Sigmoid colon (tissue), 7 donors: Measurements from ENCODE around the gene ANKRD13C. TPM values are rescaled to one million over a fixed set of nuclear protein-coding genes. Genes with fewer than 3 reads are reported as not detected.
"Not testable (repeated sequence)": the region's sequence is repeated elsewhere in the genome, so short reads cannot be mapped to it uniquely, and the experiment has no call there.

Source experiments
- DNase-seq: peaks from one replicate; pipeline ENCODE4 v3.0.0-alpha.2; 2019
- H3K27ac ChIP-seq, 4 donors: fragments of 200-600 bp; sonication (generic); one replicate each; pipeline ENCODE4 v1.5.1; 2016 to 2019; ENCODE audit warnings: mild to moderate bottlenecking in 1 of 4
- H3K27me3 ChIP-seq, 3 donors: fragments of 200-600 bp; sonication (generic); one replicate each; pipeline ENCODE4 v1.5.1; 2019; ENCODE audit warnings: mild to moderate bottlenecking in 1 of 3
- H3K36me3 ChIP-seq, 4 donors: fragments of 200-600 bp; sonication (generic); one replicate each; pipeline ENCODE4 v1.5.1; 2016 to 2019
- H3K4me1 ChIP-seq, 4 donors: fragments of 200-600 bp; sonication (generic); one replicate each; pipeline ENCODE4 v1.5.1; 2017 to 2019
- H3K4me3 ChIP-seq, 4 donors: fragments of 200-600 bp; sonication (generic); one replicate each; pipeline ENCODE4 v1.5.1; 2017 to 2019; ENCODE audit warnings: mild to moderate bottlenecking in 2 of 4, moderate library complexity in 1 of 4
- H3K9me3 ChIP-seq, 4 donors: fragments of 200-600 bp in 3 of 4; sonication (generic) in 3 of 4; one replicate each; pipeline versions ENCODE4 v1.5.1 to v1.6.1; 2013 to 2019
- CTCF ChIP-seq, 4 experiments: fragments of 450-650 bp in 3 of 4; fragments of 200-600 bp in 1 of 4; IDR thresholded peaks; one replicate each; pipeline ENCODE4 v1.5.1; 2016 to 2019; ENCODE audit warnings: antibody characterized with exemption in 4 of 4, mild to moderate bottlenecking in 3 of 4, moderate library complexity in 2 of 4
- EP300 ChIP-seq, 4 donors: sonication (generic); formaldehyde crosslinking; IDR thresholded peaks; one replicate each; pipeline ENCODE4 v1.6.1; 2017; ENCODE audit warnings: antibody characterized with exemption in 4 of 4
- POLR2A ChIP-seq, 2 donors: fragments of 450-650 bp; IDR thresholded peaks; one replicate each; pipeline ENCODE4 v1.6.1; 2016; ENCODE audit warnings: antibody characterized with exemption in 2 of 2, mild to moderate bottlenecking in 2 of 2, moderate library complexity in 2 of 2
- POLR2AphosphoS5 ChIP-seq, 4 donors: sonication (generic); formaldehyde crosslinking; IDR thresholded peaks; one replicate each; pipeline ENCODE4 v1.6.1; 2017; ENCODE audit warnings: antibody characterized with exemption in 4 of 4
- WGBS, 2 donors: extraction: QIAGEN DNeasy Blood & Tissue Kit; methylation state at CpG; one replicate each; pipeline ENCODE4 v1.1.7; 2013; 5-methylcytosine and 5-hydroxymethylcytosine counted together
- intact Hi-C: fragments of 100-400 bp; cut with DNase I; formaldehyde crosslinking; loops from one replicate; pipeline ENCODE4 v1.15.1; 2023
- polyA plus RNA-seq, 3 donors: library from polyadenylated mRNA; stranded (reverse); fragments of 200-250 nt; gene quantifications; one replicate each; pipeline ENCODE4 v1.2.3, GENCODE V29; 2013
- total RNA-seq, 4 donors: library from RNA; depleted of rRNA; stranded (reverse); fragments of >200 nt; gene quantifications; one replicate each; pipeline ENCODE4 v1.1.0, GENCODE V29; 2016
- donor health status: healthy with polysubstance abuse.
- donor health status: Bipolar disorder and iron deficiency.
- donor health status: healthy.

Gene ANKRD13C
- total and polyA plus RNA-seq, 7 donors, result 10.6 to 34.2 (median 22.8) TPM

GRCh38 chr1:70384542-70384941, 30.0 kb upstream of the ANKRD13C start:
- H3K36me3 ChIP-seq, result no peaks in the 10 kb centered on the region
- no peaks in the 10 kb centered on the region for H3K9me3 ChIP-seq
- TF ChIP-seq CTCF (IDR thresholded peaks at IDR 0.05), result no peak
- TF ChIP-seq POLR2AphosphoS5 (IDR thresholded peaks at IDR 0.05), result no peak
- no peak for TF ChIP-seq POLR2A (IDR thresholded peaks at IDR 0.05)
- no peak for TF ChIP-seq EP300 (IDR thresholded peaks at IDR 0.05)
- no peaks in the 10 kb centered on the region for H3K4me1 ChIP-seq
- DNase-seq, result no peak
- intact Hi-C loops, result no loop called here
- WGBS, 2 donors, result 92 to 99% methylated on average over 2 of the region's 2 CpGs
- H3K27me3 ChIP-seq, result no peaks in the 10 kb centered on the region
- H3K27ac ChIP-seq, result no peak overlapping the region
- H3K4me3 ChIP-seq, result no peak overlapping the region

GRCh38 chr1:70383483-70383882, 29.0 kb upstream of the ANKRD13C start:
- no peak for DNase-seq
- 85 to 87% methylated on average over 3 of the region's 3 CpGs for WGBS, 2 donors
- Histone ChIP-seq H3K4me3 (no peak overlapping the region), H3K9me3 (no peaks in the 10 kb centered on the region), H3K27ac (no peak overlapping the region), H3K27me3 (no peaks in the 10 kb centered on the region), H3K4me1 (no peaks in the 10 kb centered on the region), H3K36me3 (no peaks in the 10 kb centered on the region)
- TF ChIP-seq CTCF (IDR thresholded peaks at IDR 0.05), result no peak
- TF ChIP-seq EP300 (IDR thresholded peaks at IDR 0.05), result no peak
- TF ChIP-seq POLR2AphosphoS5 (IDR thresholded peaks at IDR 0.05), result no peak
- no peak for TF ChIP-seq POLR2A (IDR thresholded peaks at IDR 0.05)
- intact Hi-C loops, result no loop called here

GRCh38 chr1:70382682-70383081, 28.2 kb upstream of the ANKRD13C start:
- Histone ChIP-seq H3K36me3 (no peaks in the 10 kb centered on the region), H3K4me3 (no peak overlapping the region), H3K4me1 (no peaks in the 10 kb centered on the region), H3K27me3 (no peaks in the 10 kb centered on the region), H3K27ac (no peak overlapping the region), H3K9me3 (no peaks in the 10 kb centered on the region)
- TF ChIP-seq CTCF (IDR thresholded peaks at IDR 0.05) (no peak), POLR2AphosphoS5 (IDR thresholded peaks at IDR 0.05) (no peak), EP300 (IDR thresholded peaks at IDR 0.05) (no peak), POLR2A (IDR thresholded peaks at IDR 0.05) (no peak)
- no peak for DNase-seq
- intact Hi-C loops, result no loop called here

GRCh38 chr1:70376196-70376595, 21.7 kb upstream of the ANKRD13C start:
- Histone ChIP-seq H3K36me3 (no peaks in the 10 kb centered on the region), H3K4me1 (no peaks in the 10 kb centered on the region), H3K4me3 (no peak overlapping the region), H3K27ac (no peak overlapping the region), H3K9me3 (no peaks in the 10 kb centered on the region), H3K27me3 (no peaks in the 10 kb centered on the region)
- 69 to 72% methylated on average over 6 of the region's 6 CpGs for WGBS, 2 donors
- no peak for TF ChIP-seq EP300 (IDR thresholded peaks at IDR 0.05)
- TF ChIP-seq POLR2A (IDR thresholded peaks at IDR 0.05), result no peak
- no peak for DNase-seq
- intact Hi-C loops, result no loop called here

- H3K27me3 ChIP-seq, H3K36me3 ChIP-seq, DNase-seq, H3K27ac ChIP-seq, H3K4me3 ChIP-seq, H3K9me3 ChIP-seq, H3K4me1 ChIP-seq, intact Hi-C loops: not testable (repeated sequence)
- 69 to 88% methylated on average over 2 of the region's 2 CpGs for WGBS, 2 donors
These were observed 19.1 kb upstream of the ANKRD13C start for GRCh38 chr1:70373580-70373979.

GRCh38 chr1:70372426-70372825, 17.9 kb upstream of the ANKRD13C start:
- WGBS, 2 donors, result 36 to 75% methylated on average over 4 of the region's 4 CpGs
- Histone ChIP-seq H3K4me3 (no peak overlapping the region), H3K36me3 (peaks cover 0 to 7% (median 0%) of the 10 kb centered on the region in 4 donors), H3K27ac (no peak overlapping the region), H3K27me3 (no peaks in the 10 kb centered on the region), H3K9me3 (no peaks in the 10 kb centered on the region), H3K4me1 (no peaks in the 10 kb centered on the region)
- no peak for TF ChIP-seq EP300 (IDR thresholded peaks at IDR 0.05)
- TF ChIP-seq POLR2AphosphoS5 (IDR thresholded peaks at IDR 0.05), result no peak
- TF ChIP-seq CTCF (IDR thresholded peaks at IDR 0.05), result no peak
- no peak for TF ChIP-seq POLR2A (IDR thresholded peaks at IDR 0.05)
- no peak for DNase-seq
- intact Hi-C loops, result no loop called here

- 95 to 97% methylated on average over 3 of the region's 3 CpGs for whole genome bisulfite sequencing, 2 donors
- H3K9me3 ChIP-seq, H3K4me1 ChIP-seq, H3K27ac ChIP-seq, intact Hi-C loops, H3K27me3 ChIP-seq, DNase-seq, H3K36me3 ChIP-seq, H3K4me3 ChIP-seq: not testable (repeated sequence)
These were observed 17.1 kb upstream of the ANKRD13C start for GRCh38 chr1:70371586-70371985.

GRCh38 chr1:70367397-70367796, 12.9 kb upstream of the ANKRD13C start:
- H3K9me3 ChIP-seq, H3K4me1 ChIP-seq, H3K36me3 ChIP-seq, H3K27ac ChIP-seq, H3K27me3 ChIP-seq, DNase-seq, intact Hi-C loops, H3K4me3 ChIP-seq: not testable (repeated sequence)
- 72 to 87% methylated on average over 5 of the region's 5 CpGs for WGBS, 2 donors

- H3K4me3 ChIP-seq, DNase-seq, H3K9me3 ChIP-seq, intact Hi-C loops, H3K27ac ChIP-seq, H3K27me3 ChIP-seq, H3K4me1 ChIP-seq, H3K36me3 ChIP-seq: not testable (repeated sequence)
- WGBS, 2 donors, result 49 to 83% methylated on average over 3 of the region's 3 CpGs
These were observed 12.5 kb upstream of the ANKRD13C start for GRCh38 chr1:70366997-70367396.
